Measurements from ENCODE around the gene SHROOM2.

GRCh38 chrX:9875801-9876200 is 89.6 kb downstream of the SHROOM2 start:
- no peak for TF ChIP-seq CSRNP3 (CRISPR knock-in tag; IDR thresholded peaks at IDR 0.05)
- no peak for TF ChIP-seq CSDC2 (CRISPR knock-in tag; IDR thresholded peaks at IDR 0.05)
- no peak for TF ChIP-seq TOX (CRISPR knock-in tag; IDR thresholded peaks at IDR 0.05; ENCODE audit: borderline replicate concordance)
- TF ChIP-seq CREB5 (CRISPR knock-in tag; IDR thresholded peaks at IDR 0.05; ENCODE audit: low read depth), result no peak
- no peak for TF ChIP-seq ZFP30 (CRISPR knock-in tag; IDR thresholded peaks at IDR 0.05)
- no peak for TF ChIP-seq TCF4 (CRISPR knock-in tag; IDR thresholded peaks at IDR 0.05; ENCODE audit: borderline replicate concordance)
- no peak for TF ChIP-seq ESRRG (CRISPR knock-in tag; IDR thresholded peaks at IDR 0.05)
- TF ChIP-seq PATZ1 (CRISPR knock-in tag; IDR thresholded peaks at IDR 0.05; ENCODE audit: borderline replicate concordance), result no peak
- TF ChIP-seq RARB (CRISPR knock-in tag; IDR thresholded peaks at IDR 0.05), result no peak
- no peak for TF ChIP-seq ZFP3 (CRISPR knock-in tag; IDR thresholded peaks at IDR 0.05)
- TF ChIP-seq ARNTL (CRISPR knock-in tag; IDR thresholded peaks at IDR 0.05; ENCODE audit: borderline replicate concordance, low read depth), result no peak
- no peak for TF ChIP-seq POU6F1 (CRISPR knock-in tag; IDR thresholded peaks at IDR 0.05; ENCODE audit: borderline replicate concordance, low read depth)
- TF ChIP-seq ZNF565 (CRISPR knock-in tag; conservative IDR thresholded peaks at IDR 0.05; ENCODE audit: low read depth), result no peak
- no peak for TF ChIP-seq TSHZ2 (CRISPR knock-in tag; IDR thresholded peaks at IDR 0.05)

Measured in SK-N-SH treated with all-trans-retinoic acid at 6 μM for 48 hours (cell line).